GM21737 (cell line): Measurements from ENCODE around the gene RNF126.

ENCODE experiments used
- ATAC-seq: cut with Tn5 transposase; IDR thresholded peaks from one replicate; pipeline ENCODE4 v1.9.1; 2021; ENCODE audit warnings: mild to moderate bottlenecking, moderate library complexity; ENCODE audit not compliant: unreplicated experiment

RNF126 gene

GRCh38 chr19:664913-665443 is 2.0 kb upstream of the RNF126 start:
- ATAC-seq, result no peak

- no peak for ATAC-seq
Observed at GRCh38 chr19:663682-664117, 686 bp upstream of the RNF126 start.

GRCh38 chr19:662207-662961 is 630 bp downstream of the RNF126 start:
- peak; percentile 19 for ATAC-seq

GRCh38 chr19:661427-662196 is 1.4 kb downstream of the RNF126 start:
- ATAC-seq, result no peak

GRCh38 chr19:660793-661426 is 2.1 kb downstream of the RNF126 start:
- no peak for ATAC-seq

GRCh38 chr19:658916-659839 is 3.8 kb downstream of the RNF126 start:
- no peak for ATAC-seq

GRCh38 chr19:658059-658839 is 4.8 kb downstream of the RNF126 start:
- no peak for ATAC-seq

GRCh38 chr19:657611-658010 is 5.4 kb downstream of the RNF126 start:
- ATAC-seq, result no peak

GRCh38 chr19:656751-657559 is 6.1 kb downstream of the RNF126 start:
- ATAC-seq, result no peak

GRCh38 chr19:655691-656090 is 7.3 kb downstream of the RNF126 start:
- ATAC-seq, result no peak

GRCh38 chr19:653425-653824 is 9.6 kb downstream of the RNF126 start:
- no peak for ATAC-seq

- ATAC-seq, result no peak
Observed at GRCh38 chr19:652467-653389, 10.3 kb downstream of the RNF126 start.

GRCh38 chr19:651991-652390 is 11.0 kb downstream of the RNF126 start:
- no peak for ATAC-seq

- no peak for ATAC-seq
Observed at GRCh38 chr19:651114-651818, 11.7 kb downstream of the RNF126 start.

GRCh38 chr19:650121-650520 is 12.9 kb downstream of the RNF126 start:
- no peak for ATAC-seq

- no peak for ATAC-seq
Observed at GRCh38 chr19:648904-649801, 13.9 kb downstream of the RNF126 start.
